GM18526 (cell line): ENCODE results near the gene GRK5.

ENCODE experiments used
- POLR2A ChIP-seq: IDR thresholded peaks from 3 replicates; pipeline ENCODE4 v1.6.1; 2011; ENCODE audit not compliant: insufficient read length; ENCODE audit errors: extremely low read depth

GRK5 gene

GRCh38 chr10:119412244-119413092 lies 205.1 kb downstream of the GRK5 start:
- no peak for TF ChIP-seq POLR2A

- TF ChIP-seq POLR2A, result no peak
Observed at GRCh38 chr10:119413093-119413453, 205.7 kb downstream of the GRK5 start.

- TF ChIP-seq POLR2A, result no peak
Observed at GRCh38 chr10:119413471-119414080, 206.2 kb downstream of the GRK5 start.

- no peak for TF ChIP-seq POLR2A
Observed at GRCh38 chr10:119414081-119414611, 206.8 kb downstream of the GRK5 start.

- no peak for TF ChIP-seq POLR2A
Observed at GRCh38 chr10:119415121-119415520, 207.8 kb downstream of the GRK5 start.

GRCh38 chr10:119415536-119416503 lies 208.4 kb downstream of the GRK5 start:
- TF ChIP-seq POLR2A, result no peak

GRCh38 chr10:119416855-119417254 lies 209.5 kb downstream of the GRK5 start:
- no peak for TF ChIP-seq POLR2A

- TF ChIP-seq POLR2A, result no peak
Observed at GRCh38 chr10:119417852-119418251, 210.5 kb downstream of the GRK5 start.

GRCh38 chr10:119418362-119418761 lies 211.0 kb downstream of the GRK5 start:
- no peak for TF ChIP-seq POLR2A

GRCh38 chr10:119419931-119420330 lies 212.6 kb downstream of the GRK5 start:
- no peak for TF ChIP-seq POLR2A

GRCh38 chr10:119420950-119421875 lies 213.8 kb downstream of the GRK5 start:
- TF ChIP-seq POLR2A, result no peak

- no peak for TF ChIP-seq POLR2A
Observed at GRCh38 chr10:119421891-119422681, 214.7 kb downstream of the GRK5 start.
